ENCODE data around the gene MCIDAS. TPM values are rescaled to one million over a fixed set of nuclear protein-coding genes. Genes with fewer than 3 reads are reported as not detected.

MCIDAS gene
- total and polyA plus RNA-seq, 2 of the 4 experiments (the other 2 are of a cell fraction), result not detected

DNA sequence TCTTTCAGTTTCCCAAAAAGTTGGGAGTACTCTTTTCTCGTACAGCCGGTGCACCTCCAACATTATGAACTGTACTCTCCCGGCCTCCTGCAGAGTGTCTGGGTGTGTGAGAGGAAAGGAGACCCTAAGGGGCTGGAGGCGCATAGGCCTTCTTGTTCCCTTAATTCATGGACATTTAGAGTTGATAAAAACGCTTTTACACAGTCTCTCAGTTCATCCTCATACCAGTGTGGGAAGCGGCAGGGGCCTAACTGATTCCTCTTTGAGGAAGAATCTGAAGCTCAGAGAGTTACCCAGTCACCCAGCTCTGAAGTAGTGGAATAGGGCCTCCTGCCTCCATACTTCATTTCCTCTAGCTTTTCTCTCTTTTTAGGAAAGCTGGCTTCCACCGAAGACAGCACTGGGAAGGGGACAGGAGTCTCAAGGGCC lies 3.3 kb downstream of the MCIDAS start:
- no peak overlapping the region for H2AFZ ChIP-seq (replicated peaks; ENCODE audit: low read length, poor library complexity)
- H2BK5ac ChIP-seq (ENCODE audit: low read depth, low read length, poor library complexity, severe bottlenecking), result no peak overlapping the region
- H4K5ac ChIP-seq (ENCODE audit: low read depth, low read length), result no peak overlapping the region
- POLR2A ChIA-PET (ENCODE audit: unreplicated experiment), result no interaction called here
- no peak overlapping the region for H4K91ac ChIP-seq (ENCODE audit: insufficient read depth, low read depth, low read length)
- intact Hi-C loops (cut with micrococcal nuclease), result loop anchor here (5.0 kb wide), 1 partner anchor 47 kb away; no protein-coding TSS in a partner anchor
- H3K27ac ChIP-seq (ENCODE audit: insufficient read depth, low read length), result no peak overlapping the region
- H3K4me1 ChIP-seq (ENCODE audit: control insufficient read depth, insufficient read depth, low read length), result peaks cover 2% of the 10 kb centered on the region; the same call in 1 of the 2 replicates
- H3K4ac ChIP-seq (ENCODE audit: low read depth, low read length), result no peak overlapping the region
- no peak overlapping the region for H3K9ac ChIP-seq (ENCODE audit: low read depth, low read length)
- in situ Hi-C loops (cut with MboI; ENCODE audit: low sequenced_read_pairs), result no loop called here
- H2BK120ac ChIP-seq (ENCODE audit: low read depth, low read length), result no peak overlapping the region
- H3K23ac ChIP-seq (ENCODE audit: low read depth, low read length), result no peak overlapping the region
- no peak overlapping the region for H2BK20ac ChIP-seq (ENCODE audit: low read depth, low read length)
- no peak overlapping the region for H2AK9ac ChIP-seq (replicated peaks; ENCODE audit: low read depth, low read length, poor library complexity)
- H4K20me1 ChIP-seq (ENCODE audit: insufficient read depth, low read length), result peaks cover 24% of the 10 kb centered on the region; the same call in 1 of the 2 replicates
- dilution Hi-C loops (cut with HindIII; ENCODE audit: low sequenced_read_pairs, unreplicated experiment), result no loop called here
- H3K56ac ChIP-seq (ENCODE audit: extremely low read depth, insufficient read depth, low read length), result no peak overlapping the region
- DNase-seq (no peak), ATAC-seq (ENCODE audit: low read depth) (no peak)
- no peak overlapping the region for H2AK5ac ChIP-seq (ENCODE audit: low read depth, low read length)
- no peak overlapping the region for H3K14ac ChIP-seq (replicated peaks; ENCODE audit: low read depth, low read length)
- H3K18ac ChIP-seq (ENCODE audit: low read depth, low read length), result no peak overlapping the region
- peaks cover 95% of the 10 kb centered on the region for H3K27me3 ChIP-seq (ENCODE audit: control insufficient read depth, insufficient read depth, low read length)
- no peaks in the 10 kb centered on the region for H3K36me3 ChIP-seq (ENCODE audit: control insufficient read depth, insufficient read depth, low read length)
- CTCF ChIA-PET, result no interaction called here
- H3K9me3 ChIP-seq (ENCODE audit: control insufficient read depth, insufficient read depth, low read length), result peaks cover 15% of the 10 kb centered on the region
- no peak overlapping the region for H4K8ac ChIP-seq (ENCODE audit: low read depth in 2 of 2, low read length in 2 of 2)
- no peak overlapping the region for H3K4me3 ChIP-seq (ENCODE audit: insufficient read depth, low read depth, low read length)
- BruUV-seq (replicated peaks), result no TSS peak
- no peak overlapping the region for H2BK15ac ChIP-seq (ENCODE audit: low read depth, low read length)
- WGBS, 2 experiments (ENCODE audit: extremely low coverage in 2 of 2, insufficient read length in 1 of 2), result no CpG with 5 or more reads among the region's 7 CpGs
- no peak overlapping the region for H3K4me2 ChIP-seq (ENCODE audit: low read depth, low read length)
- H3K79me1 ChIP-seq (ENCODE audit: low read depth in 1 of 2, low read length in 2 of 2), result no peaks in the 10 kb centered on the region
- TF ChIP-seq USF2 (IDR thresholded peaks at IDR 0.05; ENCODE audit: low read depth, low read length), result no peak
- no peaks in the 10 kb centered on the region for H3K9me1 ChIP-seq (ENCODE audit: insufficient read depth, low read length)

All from IMR-90 (cell line).